GM18873 (cell line): ENCODE measurements around the gene TMCC1.
"Not testable (repeated sequence)": the region's sequence is repeated elsewhere in the genome, so short reads cannot be mapped to it uniquely, and the experiment has no call there.

ENCODE experiments used
- ATAC-seq: cut with Tn5 transposase; IDR thresholded peaks from one replicate; pipeline ENCODE4 v1.9.1; 2021; ENCODE audit warnings: mild to moderate bottlenecking, moderate library complexity, moderate number of reproducible peaks; ENCODE audit not compliant: unreplicated experiment, low FRiP score

The TMCC1 gene

GRCh38 chr3:129892857-129893580, 492 bp downstream of the TMCC1 start:
- ATAC-seq = peak; percentile 38

- no peak for ATAC-seq
These were observed 1.0 kb downstream of the TMCC1 start for GRCh38 chr3:129892486-129892856.

DNA sequence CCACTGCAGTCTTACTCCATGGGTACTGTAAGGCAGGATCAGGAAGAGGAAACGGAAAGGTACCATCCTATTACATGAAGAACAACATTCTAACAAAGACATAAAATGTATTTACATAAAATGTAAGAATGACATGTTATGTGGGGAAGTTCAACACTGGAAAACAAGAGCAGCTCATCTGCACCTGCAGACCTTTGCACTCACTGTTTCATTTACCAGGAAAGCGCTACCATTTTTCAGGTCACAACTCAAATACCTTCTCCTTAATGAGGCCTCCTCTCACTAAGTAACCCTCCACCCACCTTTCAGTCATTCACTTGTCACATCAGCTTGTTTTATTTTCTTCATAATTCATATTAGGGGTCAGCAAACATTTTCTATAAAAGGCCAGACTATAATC, 2.6 kb downstream of the TMCC1 start:
- ATAC-seq = no peak

- ATAC-seq = no peak
These were observed 3.4 kb downstream of the TMCC1 start for GRCh38 chr3:129890125-129890524.

GRCh38 chr3:129888771-129889170, 4.7 kb downstream of the TMCC1 start:
- no peak for ATAC-seq

GRCh38 chr3:129881261-129881660, 12.2 kb downstream of the TMCC1 start:
- no peak for ATAC-seq

GRCh38 chr3:129878355-129878754, 15.2 kb downstream of the TMCC1 start:
- no peak for ATAC-seq

GRCh38 chr3:129874479-129874878, 19.0 kb downstream of the TMCC1 start:
- not testable (repeated sequence) for ATAC-seq

GRCh38 chr3:129868912-129869311, 24.6 kb downstream of the TMCC1 start:
- no peak for ATAC-seq

DNA sequence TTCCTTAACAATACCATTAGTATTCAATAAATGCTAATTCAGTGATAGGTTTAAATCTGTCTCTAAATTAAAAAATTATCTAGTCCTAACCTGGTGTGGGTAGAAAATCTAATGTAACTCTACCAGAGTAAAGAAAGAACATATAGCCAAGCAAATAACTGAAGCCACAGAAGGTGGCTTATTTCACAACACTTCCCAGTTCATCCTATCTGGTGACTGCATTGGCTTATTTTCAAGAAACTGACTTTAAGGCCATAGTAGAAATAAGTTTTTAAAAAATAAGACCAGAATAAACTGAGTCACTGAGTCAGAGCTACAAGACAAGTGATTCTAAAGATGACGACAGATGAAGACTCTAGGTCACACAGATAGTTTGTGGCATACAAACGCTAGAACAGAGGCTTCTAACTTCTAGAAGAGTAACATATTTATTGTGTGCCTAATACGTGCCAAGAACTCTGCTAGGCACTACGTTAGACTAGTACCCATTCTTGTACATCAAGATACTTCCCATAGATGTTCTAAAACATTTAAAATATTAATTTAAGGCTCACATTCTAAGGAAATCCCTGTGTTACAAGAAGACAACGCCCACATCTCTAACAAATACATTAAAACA, 25.9 kb downstream of the TMCC1 start:
- ATAC-seq = no peak

- ATAC-seq = no peak
These were observed 27.7 kb downstream of the TMCC1 start for GRCh38 chr3:129865806-129866205.

DNA sequence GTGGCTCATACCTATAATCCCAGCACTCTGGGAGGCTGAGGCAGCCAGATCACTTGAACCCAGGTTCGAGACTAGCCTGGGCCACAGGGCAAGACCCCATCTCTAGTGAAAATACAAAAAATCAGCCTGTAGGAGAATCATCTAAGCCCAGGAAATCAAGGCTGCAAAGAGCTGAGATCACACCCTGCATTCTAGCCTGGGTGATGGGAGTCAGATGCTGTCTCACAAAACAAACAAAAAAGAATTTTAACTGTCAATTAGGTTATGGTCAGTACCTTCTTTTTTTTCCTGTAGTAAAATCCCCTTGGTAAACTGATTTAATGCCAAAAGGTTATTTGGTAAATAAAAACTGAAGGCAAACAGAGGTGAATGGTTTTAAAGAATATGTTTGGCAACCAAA, 29.0 kb downstream of the TMCC1 start:
- ATAC-seq = no peak

GRCh38 chr3:129859272-129859671, 34.2 kb downstream of the TMCC1 start:
- no peak for ATAC-seq

DNA sequence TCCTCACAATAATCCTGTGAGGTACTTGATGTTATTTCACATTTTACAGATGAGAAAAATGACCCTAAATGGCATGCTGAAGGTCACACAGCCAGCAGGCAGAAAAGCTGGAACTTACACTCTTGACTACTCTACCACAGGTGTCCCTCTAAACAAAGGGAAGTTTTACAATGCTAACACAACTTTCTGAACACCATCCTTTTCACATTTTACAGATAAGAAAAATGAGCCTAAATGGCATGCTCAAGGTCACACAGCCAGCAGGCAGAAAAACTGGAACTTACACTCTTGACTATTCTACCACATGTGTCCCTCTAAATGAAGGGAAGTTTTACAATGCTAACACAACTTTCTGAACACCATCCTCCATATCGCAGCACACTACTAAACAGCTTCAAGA, 35.6 kb downstream of the TMCC1 start:
- no peak for ATAC-seq

- not testable (repeated sequence) for ATAC-seq
These were observed 36.7 kb downstream of the TMCC1 start for GRCh38 chr3:129856790-129857189.

GRCh38 chr3:129855832-129856419, 37.6 kb downstream of the TMCC1 start:
- ATAC-seq = no peak

GRCh38 chr3:129855170-129855831, 38.2 kb downstream of the TMCC1 start:
- no peak for ATAC-seq

DNA sequence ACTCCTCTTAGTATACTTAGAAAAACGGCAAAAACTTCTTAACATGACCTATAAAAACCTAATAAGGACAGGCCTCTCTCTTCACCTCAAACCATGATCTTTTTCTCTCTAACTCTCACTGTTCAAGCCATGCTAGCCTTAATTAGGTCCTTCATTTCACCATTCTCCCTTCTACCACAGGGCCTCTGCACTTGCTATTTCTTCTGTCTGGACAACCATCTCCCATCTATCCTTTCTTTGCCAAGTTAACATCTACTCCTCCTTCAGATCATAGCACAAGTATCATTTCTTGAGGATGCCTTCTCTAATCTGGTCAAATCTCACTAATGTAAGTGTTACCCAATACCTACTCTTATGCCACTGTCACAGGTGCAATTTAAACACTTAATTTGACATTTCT, 39.1 kb downstream of the TMCC1 start:
- ATAC-seq = no peak

DNA sequence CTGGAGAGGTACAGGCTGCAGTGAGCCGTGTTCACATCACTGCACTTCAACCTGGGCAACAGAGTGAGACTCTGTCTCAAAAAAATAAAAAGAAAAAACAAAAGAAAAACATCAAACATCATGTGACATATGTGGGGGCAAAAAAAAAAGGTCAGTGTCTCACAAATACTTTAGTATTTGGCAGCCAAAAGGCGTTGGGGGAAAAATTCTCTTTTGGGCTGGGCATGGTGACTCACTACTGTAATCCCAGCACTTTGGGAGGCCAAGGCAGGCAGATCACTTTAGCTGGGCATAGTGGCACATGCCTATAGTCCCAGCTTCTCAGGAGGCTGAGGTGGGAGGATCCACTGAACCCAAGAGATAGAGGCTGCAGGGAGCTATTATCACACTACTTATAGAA, 47.6 kb downstream of the TMCC1 start:
- no peak for ATAC-seq

GRCh38 chr3:129840707-129841360, 52.7 kb downstream of the TMCC1 start:
- no peak for ATAC-seq

DNA sequence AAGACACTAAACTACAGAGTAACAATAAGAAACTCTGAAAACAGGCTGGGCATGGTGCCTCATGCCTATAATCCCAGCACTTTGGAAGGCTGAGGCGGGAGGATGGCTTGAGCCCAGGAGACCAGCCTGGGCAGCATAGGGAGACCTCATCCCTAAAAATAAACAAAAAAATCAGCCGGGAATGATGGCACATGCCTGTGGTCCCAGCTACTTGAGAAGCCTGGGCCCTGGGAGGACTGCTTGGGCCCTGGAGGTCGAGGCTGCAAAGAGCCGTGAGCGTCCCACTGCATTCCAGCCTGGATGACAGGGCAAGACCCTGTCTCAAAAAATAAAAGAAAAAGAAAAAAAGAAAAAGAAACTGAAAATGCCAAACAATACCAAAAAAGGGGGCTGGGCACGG, 55.4 kb downstream of the TMCC1 start:
- no peak for ATAC-seq
